Lower lobe of right lung (tissue), 2 donors: ENCODE results near the gene CACNG3. TPM values are rescaled to one million over a fixed set of nuclear protein-coding genes. Genes with fewer than 3 reads are reported as not detected.

Experiments used
- ATAC-seq, 2 donors: fragments of 200-7000 bp; cut with Tn5 transposase; one replicate each; pipeline ENCODE4 v1.9.1; 2020 to 2022; ENCODE audit warnings: mild to moderate bottlenecking in 2 of 2, moderate library complexity in 2 of 2
- DNase-seq: peaks from one replicate; pipeline ENCODE4 v3.0.0-alpha.2; 2020
- H3K27ac ChIP-seq: fragments of 200-600 bp; one replicate; pipeline ENCODE4 v1.8.0; 2022
- H3K27me3 ChIP-seq: fragments of 200-600 bp; one replicate; pipeline ENCODE4 v1.8.0; 2022; ENCODE audit warnings: low read depth
- H3K36me3 ChIP-seq: fragments of 200-600 bp; one replicate; pipeline ENCODE4 v1.8.0; 2022; ENCODE audit warnings: mild to moderate bottlenecking
- H3K4me1 ChIP-seq: fragments of 200-600 bp; one replicate; pipeline ENCODE4 v1.8.0; 2022
- H3K4me3 ChIP-seq: fragments of 200-600 bp; one replicate; pipeline ENCODE4 v1.8.0; 2022; ENCODE audit warnings: mild to moderate bottlenecking
- H3K9me3 ChIP-seq: fragments of 200-600 bp; one replicate; pipeline ENCODE4 v1.8.0; 2022
- CTCF ChIP-seq: fragments of 200-600 bp; IDR thresholded peaks from one replicate; pipeline ENCODE4 v1.8.0; 2022; ENCODE audit warnings: antibody characterized with exemption, mild to moderate bottlenecking
- intact Hi-C: fragments of 100-400 bp; cut with DNase I; formaldehyde crosslinking; loops from one replicate; pipeline ENCODE4 v1.11.0; 2022
- total RNA-seq: library from RNA; stranded (reverse); fragmentation: NEBNext Ultra II Directional; extraction: Animal tissue kit (Norgen Biotek cat#: 25700); gene quantifications from one replicate; pipeline ENCODE4 v1.2.1, GENCODE V29; 2021
- donor health status: DM: no; HTN: yes; CAD: no; lungs with severe emphysema.

Gene CACNG3
- total RNA-seq, 1 donor from 2014 or later: not detected

GRCh38 chr16:24353622-24354021, 97.5 kb downstream of the CACNG3 start:
- ATAC-seq: no peak
- no peaks in the 10 kb centered on the region for H3K4me1 ChIP-seq
- no peak for TF ChIP-seq CTCF
- no peaks in the 10 kb centered on the region for H3K27me3 ChIP-seq
- no peak overlapping the region for H3K27ac ChIP-seq
- H3K4me3 ChIP-seq: no peak overlapping the region
- DNase-seq: no peak
- no peaks in the 10 kb centered on the region for H3K9me3 ChIP-seq
- intact Hi-C loops: no loop called here
- no peaks in the 10 kb centered on the region for H3K36me3 ChIP-seq

GRCh38 chr16:24357511-24357910, 101.4 kb downstream of the CACNG3 start:
- Histone ChIP-seq H3K27ac (no peak overlapping the region), H3K9me3 (no peaks in the 10 kb centered on the region), H3K4me3 (no peak overlapping the region), H3K36me3 (no peaks in the 10 kb centered on the region), H3K27me3 (no peaks in the 10 kb centered on the region), H3K4me1 (no peaks in the 10 kb centered on the region)
- ATAC-seq: no peak
- no peak for DNase-seq
- no peak for TF ChIP-seq CTCF
- intact Hi-C loops: no loop called here

GRCh38 chr16:24358117-24358516, 102.0 kb downstream of the CACNG3 start:
- H3K9me3 ChIP-seq: no peaks in the 10 kb centered on the region
- no peaks in the 10 kb centered on the region for H3K27me3 ChIP-seq
- ATAC-seq: no peak
- H3K27ac ChIP-seq: no peak overlapping the region
- TF ChIP-seq CTCF: no peak
- H3K4me3 ChIP-seq: no peak overlapping the region
- intact Hi-C loops: no loop called here
- no peaks in the 10 kb centered on the region for H3K36me3 ChIP-seq
- DNase-seq: no peak
- no peaks in the 10 kb centered on the region for H3K4me1 ChIP-seq

- no peak overlapping the region for H3K4me3 ChIP-seq
- H3K27ac ChIP-seq: no peak overlapping the region
- no peaks in the 10 kb centered on the region for H3K36me3 ChIP-seq
- ATAC-seq (no peak), DNase-seq (no peak)
- no peaks in the 10 kb centered on the region for H3K4me1 ChIP-seq
- TF ChIP-seq CTCF: no peak
- H3K9me3 ChIP-seq: no peaks in the 10 kb centered on the region
- intact Hi-C loops: no loop called here
- H3K27me3 ChIP-seq: no peaks in the 10 kb centered on the region
These were observed 103.4 kb downstream of the CACNG3 start for GRCh38 chr16:24359490-24359889.

DNA sequence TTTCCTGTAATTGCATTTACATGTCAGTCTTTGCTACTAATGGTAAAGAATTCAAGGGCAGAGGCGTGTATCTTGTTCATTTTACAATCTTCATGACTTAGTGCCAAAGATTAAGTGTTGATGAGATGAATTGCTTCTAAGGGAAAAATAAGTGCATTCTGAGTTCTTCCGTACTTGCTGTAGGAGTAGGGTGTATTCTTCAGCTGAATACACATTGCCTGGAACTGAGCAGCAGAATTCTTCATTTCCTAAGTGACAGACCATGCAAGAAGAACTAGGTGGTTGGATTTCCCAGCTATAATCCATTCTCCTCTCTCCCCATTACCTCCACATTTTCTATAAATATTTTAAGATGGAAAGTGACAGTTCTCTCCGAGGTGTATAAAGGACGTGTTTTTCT, 104.8 kb downstream of the CACNG3 start:
- Histone ChIP-seq H3K9me3 (no peaks in the 10 kb centered on the region), H3K27me3 (no peaks in the 10 kb centered on the region), H3K27ac (no peak overlapping the region), H3K4me1 (no peaks in the 10 kb centered on the region), H3K36me3 (no peaks in the 10 kb centered on the region), H3K4me3 (no peak overlapping the region)
- no peak for DNase-seq
- ATAC-seq: no peak
- no peak for TF ChIP-seq CTCF
- intact Hi-C loops: no loop called here

DNA sequence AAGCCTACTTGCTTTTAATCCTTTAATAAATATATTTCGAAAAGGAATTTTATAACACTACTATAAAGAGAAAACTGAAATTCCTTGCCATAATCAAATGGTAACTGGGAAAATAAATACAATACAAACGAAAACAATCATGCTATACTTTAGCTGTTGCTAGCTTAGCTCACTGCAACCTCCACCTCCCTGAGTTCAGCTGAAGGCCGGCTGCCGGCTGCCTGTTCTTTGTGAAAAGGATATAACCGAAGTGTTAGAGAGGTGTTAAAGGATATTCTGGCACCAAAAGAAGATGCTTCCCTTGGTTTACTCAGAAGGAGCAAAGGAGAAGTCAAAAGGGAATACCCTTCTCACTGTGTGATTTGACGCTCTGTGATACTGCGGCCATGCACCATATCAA, 108.5 kb downstream of the CACNG3 start:
- Histone ChIP-seq H3K4me3 (no peak overlapping the region), H3K4me1 (no peaks in the 10 kb centered on the region), H3K27me3 (no peaks in the 10 kb centered on the region), H3K27ac (no peak overlapping the region), H3K36me3 (no peaks in the 10 kb centered on the region), H3K9me3 (no peaks in the 10 kb centered on the region)
- no peak for ATAC-seq
- TF ChIP-seq CTCF: no peak
- intact Hi-C loops: no loop called here
- DNase-seq: no peak
